ENCODE data around the gene RPS21. TPM values are rescaled to one million over a fixed set of nuclear protein-coding genes. Genes with fewer than 3 reads are reported as not detected.
A peak's percentile ranks its signal among the peaks of the same experiment; 100 is the strongest.

RPS21 gene
- total and polyA plus RNA-seq, 2 of the 13 experiments (the other 11 are each of a cell fraction or from before 2014, with no cell fraction given) = 2,647 to 11,063 TPM

- TF ChIP-seq NFKBIZ (CRISPR knock-in tag; IDR thresholded peaks at IDR 0.05) (no peak), UBTF (CRISPR knock-in tag; IDR thresholded peaks at IDR 0.05) (no peak), GRHL1 (CRISPR knock-in tag; conservative IDR thresholded peaks at IDR 0.05) (no peak), SIX4 (CRISPR knock-in tag; IDR thresholded peaks at IDR 0.05) (no peak), CEBPB (IDR thresholded peaks at IDR 0.05; ENCODE audit: borderline replicate concordance, low read depth, low read length) (no peak), ZNF143 (CRISPR knock-in tag; IDR thresholded peaks at IDR 0.05) (no peak), ZNF891 (CRISPR knock-in tag; IDR thresholded peaks at IDR 0.05) (no peak), BRD4 (CRISPR knock-in tag; IDR thresholded peaks at IDR 0.05) (peak; percentile 51; the same call in 1 of the 2 replicates), MYPOP (CRISPR knock-in tag; IDR thresholded peaks at IDR 0.05) (no peak), IKZF1 (IDR thresholded peaks at IDR 0.05) (no peak), PAWR (CRISPR knock-in tag; IDR thresholded peaks at IDR 0.05; ENCODE audit: borderline replicate concordance) (no peak), KLF13 (CRISPR knock-in tag; IDR thresholded peaks at IDR 0.05) (no peak)
- TF ChIP-seq, protein P1, sequence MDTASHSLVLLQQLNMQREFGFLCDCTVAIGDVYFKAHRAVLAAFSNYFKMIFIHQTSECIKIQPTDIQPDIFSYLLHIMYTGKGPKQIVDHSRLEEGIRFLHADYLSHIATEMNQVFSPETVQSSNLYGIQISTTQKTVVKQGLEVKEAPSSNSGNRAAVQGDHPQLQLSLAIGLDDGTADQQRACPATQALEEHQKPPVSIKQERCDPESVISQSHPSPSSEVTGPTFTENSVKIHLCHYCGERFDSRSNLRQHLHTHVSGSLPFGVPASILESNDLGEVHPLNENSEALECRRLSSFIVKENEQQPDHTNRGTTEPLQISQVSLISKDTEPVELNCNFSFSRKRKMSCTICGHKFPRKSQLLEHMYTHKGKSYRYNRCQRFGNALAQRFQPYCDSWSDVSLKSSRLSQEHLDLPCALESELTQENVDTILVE (CRISPR knock-in tag; IDR thresholded peaks at IDR 0.05) = no peak
- TF ChIP-seq, protein P2, sequence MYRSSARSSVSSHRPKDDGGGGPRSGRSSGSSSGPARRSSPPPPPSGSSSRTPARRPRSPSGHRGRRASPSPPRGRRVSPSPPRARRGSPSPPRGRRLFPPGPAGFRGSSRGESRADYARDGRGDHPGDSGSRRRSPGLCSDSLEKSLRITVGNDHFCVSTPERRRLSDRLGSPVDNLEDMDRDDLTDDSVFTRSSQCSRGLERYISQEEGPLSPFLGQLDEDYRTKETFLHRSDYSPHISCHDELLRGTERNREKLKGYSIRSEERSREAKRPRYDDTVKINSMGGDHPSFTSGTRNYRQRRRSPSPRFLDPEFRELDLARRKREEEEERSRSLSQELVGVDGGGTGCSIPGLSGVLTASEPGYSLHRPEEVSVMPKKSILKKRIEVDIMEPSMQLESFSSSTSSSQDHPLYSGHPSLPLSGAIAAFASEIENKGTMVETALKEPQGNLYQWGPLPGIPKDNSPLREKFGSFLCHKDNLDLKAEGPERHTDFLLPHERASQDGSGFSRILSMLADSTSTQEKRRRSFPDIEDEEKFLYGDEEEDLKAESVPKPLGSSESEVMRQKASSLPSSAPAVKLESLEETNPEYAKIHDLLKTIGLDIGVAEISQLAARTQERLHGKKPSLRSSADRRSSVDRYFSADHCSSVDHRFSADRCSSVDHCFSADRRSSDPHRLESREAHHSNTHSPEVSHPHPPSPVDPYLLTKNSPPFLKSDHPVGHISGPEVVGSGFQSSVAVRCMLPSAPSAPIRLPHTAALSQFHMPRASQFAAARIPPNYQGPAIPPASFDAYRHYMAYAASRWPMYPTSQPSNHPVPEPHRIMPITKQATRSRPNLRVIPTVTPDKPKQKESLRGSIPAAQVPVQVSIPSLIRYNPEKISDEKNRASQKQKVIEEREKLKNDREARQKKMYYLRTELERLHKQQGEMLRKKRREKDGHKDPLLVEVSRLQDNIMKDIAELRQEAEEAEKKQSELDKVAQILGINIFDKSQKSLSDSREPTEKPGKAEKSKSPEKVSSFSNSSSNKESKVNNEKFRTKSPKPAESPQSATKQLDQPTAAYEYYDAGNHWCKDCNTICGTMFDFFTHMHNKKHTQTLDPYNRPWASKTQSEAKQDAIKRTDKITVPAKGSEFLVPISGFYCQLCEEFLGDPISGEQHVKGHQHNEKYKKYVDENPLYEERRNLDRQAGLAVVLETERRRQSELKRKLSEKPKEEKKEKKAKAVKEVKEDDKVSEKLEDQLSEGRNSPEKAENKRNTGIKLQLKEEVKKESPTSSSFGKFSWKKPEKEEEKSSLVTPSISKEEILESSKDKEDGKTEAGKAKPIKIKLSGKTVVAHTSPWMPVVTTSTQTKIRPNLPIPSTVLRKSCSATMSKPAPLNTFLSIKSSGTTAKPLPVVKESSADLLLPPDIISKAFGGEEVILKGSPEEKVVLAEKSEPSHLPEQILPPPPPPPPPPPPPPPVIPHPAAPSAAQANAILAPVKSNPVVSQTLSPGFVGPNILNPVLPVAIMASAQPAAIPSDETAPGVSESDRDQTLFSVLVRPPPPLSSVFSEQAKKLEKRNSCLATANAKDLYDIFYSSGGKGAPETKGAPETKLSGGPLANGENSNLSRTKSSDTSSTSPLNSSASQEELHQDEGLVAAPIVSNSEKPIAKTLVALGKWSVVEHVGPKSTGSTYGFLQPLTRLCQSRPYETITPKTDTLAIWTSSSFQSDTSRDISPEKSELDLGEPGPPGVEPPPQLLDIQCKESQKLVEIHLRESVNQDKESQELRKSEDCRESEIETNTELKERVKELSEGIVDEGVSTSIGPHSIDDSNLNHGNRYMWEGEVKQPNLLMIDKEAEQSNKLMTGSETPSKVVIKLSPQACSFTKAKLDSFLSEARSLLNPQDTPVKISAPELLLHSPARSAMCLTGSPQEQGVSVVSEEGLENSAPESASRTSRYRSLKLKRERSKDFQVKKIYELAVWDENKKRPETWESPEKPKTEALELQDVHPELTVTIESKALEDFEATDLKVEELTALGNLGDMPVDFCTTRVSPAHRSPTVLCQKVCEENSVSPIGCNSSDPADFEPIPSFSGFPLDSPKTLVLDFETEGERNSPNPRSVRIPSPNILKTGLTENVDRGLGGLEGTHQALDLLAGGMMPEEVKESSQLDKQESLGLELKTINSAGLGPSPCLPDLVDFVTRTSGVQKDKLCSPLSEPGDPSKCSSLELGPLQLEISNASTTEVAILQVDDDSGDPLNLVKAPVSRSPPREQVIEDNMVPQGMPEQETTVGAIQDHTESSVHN (CRISPR knock-in tag; IDR thresholded peaks at IDR 0.05) = no peak
These were observed 4.5 kb downstream of the RPS21 start (continued) for GRCh38 chr20:62391165-62392076.

Data from HepG2 (cell line).